GM12873 (cell line): ENCODE results near the gene CLCN4.

Experiments used
- TF ChIP-seq, protein P1 (sequence below): IDR thresholded peaks from 2 replicates; pipeline ENCODE4 v1.5.1; 2012; ENCODE audit warnings: low read depth, mild to moderate bottlenecking, moderate library complexity, low read length, control low read depth; ENCODE audit not compliant: insufficient read depth; ENCODE audit errors: missing control alignments

CLCN4 gene

DNA sequence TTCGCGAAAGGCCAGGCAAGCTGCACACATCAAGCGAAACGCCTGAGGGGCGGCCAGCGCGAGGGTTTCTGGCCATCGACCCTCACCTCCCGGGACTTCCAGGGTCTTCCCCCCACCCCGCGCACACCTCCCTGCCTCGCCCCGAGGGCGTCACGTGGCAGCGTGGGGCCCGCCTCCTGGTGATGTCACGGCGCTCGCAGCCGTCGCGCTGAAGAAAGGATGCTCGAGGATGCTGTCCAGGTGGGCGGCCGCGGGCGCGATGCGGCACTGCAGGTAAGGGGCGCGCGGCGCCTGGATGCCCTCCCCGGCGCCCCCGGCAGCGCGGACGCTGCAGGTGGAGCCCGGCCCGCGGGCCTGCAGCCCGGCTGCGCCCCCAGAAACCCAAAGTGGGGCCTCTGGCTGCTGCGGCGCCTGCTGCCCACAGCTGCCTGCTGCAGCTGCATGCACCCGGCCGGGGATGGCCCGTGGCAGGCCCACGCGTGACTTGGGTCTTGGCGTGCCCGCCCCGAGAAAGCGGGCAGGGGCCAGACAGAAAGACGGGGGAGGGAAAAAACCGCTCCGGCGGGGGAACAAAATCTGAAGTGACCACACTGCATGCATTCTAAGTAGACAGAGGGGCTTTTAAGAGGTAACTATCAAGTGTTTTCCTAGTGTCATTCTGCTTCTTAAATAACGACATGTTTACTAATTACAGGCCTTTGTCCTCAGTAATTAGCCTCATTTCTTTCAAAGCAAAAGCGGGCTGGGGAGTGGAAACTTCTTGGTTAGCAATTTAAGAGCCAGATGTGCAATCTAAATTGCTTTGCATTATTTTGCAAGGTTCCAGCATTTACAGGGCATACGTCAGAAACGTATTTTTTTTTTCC, 1.7 kb downstream of the CLCN4 start:
- TF ChIP-seq, protein P1, sequence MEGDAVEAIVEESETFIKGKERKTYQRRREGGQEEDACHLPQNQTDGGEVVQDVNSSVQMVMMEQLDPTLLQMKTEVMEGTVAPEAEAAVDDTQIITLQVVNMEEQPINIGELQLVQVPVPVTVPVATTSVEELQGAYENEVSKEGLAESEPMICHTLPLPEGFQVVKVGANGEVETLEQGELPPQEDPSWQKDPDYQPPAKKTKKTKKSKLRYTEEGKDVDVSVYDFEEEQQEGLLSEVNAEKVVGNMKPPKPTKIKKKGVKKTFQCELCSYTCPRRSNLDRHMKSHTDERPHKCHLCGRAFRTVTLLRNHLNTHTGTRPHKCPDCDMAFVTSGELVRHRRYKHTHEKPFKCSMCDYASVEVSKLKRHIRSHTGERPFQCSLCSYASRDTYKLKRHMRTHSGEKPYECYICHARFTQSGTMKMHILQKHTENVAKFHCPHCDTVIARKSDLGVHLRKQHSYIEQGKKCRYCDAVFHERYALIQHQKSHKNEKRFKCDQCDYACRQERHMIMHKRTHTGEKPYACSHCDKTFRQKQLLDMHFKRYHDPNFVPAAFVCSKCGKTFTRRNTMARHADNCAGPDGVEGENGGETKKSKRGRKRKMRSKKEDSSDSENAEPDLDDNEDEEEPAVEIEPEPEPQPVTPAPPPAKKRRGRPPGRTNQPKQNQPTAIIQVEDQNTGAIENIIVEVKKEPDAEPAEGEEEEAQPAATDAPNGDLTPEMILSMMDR: no peak

DNA sequence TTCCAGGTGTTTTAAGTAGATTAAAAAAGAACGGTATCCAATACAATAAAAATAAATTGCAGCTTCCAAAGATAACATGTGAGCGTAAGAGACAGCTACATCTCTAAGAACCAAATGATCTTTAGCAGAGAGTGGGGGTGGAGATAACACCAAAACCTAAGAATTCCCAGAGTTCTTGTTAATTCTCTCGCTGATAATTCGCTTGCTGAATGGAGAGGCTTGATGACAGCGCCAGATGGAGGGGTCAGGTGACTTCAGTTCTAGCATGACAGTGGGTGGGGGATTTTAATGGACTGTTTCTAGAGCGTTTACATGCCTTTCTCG, 2.3 kb downstream of the CLCN4 start:
- TF ChIP-seq, protein P1: no peak

DNA sequence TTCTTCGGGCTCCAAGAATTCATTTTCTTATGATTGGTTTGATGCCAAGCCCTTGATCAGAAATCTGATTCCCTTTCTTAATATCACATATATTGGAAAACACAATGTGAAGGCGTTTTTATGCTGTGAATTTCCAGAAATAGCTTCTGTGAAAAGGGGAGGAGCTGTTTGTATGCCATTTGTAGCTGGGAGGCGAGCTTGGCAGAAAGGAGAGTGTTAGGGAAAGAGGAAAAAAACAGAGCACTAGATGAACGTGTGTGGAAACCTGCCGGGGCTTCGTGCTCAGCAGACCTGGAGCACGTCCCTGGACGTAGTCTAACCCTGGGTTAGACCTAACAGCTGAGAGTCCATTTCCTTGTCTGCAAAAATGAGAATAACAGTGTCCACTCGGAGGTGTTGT, 3.4 kb downstream of the CLCN4 start:
- TF ChIP-seq, protein P1: no peak

DNA sequence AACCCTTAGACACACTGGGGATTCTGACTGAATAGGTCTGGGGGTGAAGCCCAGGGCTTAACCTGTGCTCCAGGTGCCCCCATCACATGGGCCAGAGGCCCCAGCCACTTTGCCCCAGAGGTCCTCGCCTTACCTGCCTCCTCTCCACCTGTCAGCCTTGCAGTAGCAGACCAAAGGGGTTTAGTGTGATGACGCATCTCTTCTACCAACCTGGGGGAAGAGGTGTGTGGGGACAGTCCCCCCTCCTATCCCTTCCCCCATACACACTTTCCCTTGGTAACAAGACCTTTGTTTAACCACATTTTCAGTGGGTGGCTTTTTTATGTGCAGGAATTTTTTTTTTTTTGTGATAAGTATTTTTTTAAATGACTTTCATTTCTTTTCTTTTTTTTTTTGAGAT, 6.3 kb downstream of the CLCN4 start:
- TF ChIP-seq, protein P1: no peak

DNA sequence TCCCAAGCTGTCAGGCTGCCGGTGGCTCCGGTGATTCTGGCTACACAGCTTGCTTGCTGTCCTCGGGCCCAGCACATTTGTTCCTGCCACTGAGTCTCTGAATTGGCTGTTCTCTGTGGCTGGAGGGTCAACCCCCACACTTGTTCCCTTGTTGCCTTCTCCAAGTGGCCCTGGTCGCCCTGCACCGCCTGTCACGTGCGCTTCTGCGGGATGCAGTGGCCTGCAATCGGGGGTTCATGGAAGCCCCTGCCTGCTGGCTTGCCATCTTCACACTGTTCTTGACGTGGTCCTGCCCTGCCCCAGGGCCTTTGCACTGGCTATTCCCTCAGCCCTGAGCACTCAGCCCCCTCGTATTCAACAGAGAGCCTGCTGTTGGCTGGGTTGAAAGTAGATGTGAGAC, 8.1 kb downstream of the CLCN4 start:
- TF ChIP-seq, protein P1: no peak

DNA sequence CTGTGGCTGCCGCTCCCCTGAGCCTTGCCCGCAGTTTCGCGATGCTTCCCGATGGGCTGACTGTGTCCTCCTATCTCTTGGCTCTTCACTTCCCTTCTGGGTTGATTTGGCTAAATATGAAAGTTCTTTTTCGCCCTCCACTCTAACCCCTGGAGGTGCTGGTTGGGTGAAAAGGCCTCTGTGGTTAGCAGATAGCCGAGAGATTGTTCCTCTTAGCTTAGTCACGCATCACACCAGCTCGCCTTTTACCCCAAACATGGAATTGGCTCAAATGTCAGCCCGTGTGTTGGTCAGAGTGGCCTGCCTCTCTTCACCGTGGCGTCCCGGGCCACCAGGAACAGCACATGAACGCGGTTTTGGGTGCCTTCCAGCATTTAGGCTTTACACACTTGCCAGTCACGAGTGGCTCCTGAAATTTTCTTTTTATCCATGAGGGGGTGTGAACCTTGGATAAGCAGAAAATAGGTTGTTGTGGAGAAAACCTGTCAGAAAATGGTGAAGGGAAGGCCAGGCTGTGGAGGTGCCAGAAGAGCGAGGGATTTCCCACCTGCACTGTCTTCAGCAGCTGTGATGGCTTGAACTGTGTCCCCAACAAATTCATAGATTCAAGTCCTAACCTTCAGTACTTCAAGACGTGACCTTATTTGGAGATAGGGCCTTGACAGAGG, 8.9 kb downstream of the CLCN4 start:
- TF ChIP-seq, protein P1: no peak

DNA sequence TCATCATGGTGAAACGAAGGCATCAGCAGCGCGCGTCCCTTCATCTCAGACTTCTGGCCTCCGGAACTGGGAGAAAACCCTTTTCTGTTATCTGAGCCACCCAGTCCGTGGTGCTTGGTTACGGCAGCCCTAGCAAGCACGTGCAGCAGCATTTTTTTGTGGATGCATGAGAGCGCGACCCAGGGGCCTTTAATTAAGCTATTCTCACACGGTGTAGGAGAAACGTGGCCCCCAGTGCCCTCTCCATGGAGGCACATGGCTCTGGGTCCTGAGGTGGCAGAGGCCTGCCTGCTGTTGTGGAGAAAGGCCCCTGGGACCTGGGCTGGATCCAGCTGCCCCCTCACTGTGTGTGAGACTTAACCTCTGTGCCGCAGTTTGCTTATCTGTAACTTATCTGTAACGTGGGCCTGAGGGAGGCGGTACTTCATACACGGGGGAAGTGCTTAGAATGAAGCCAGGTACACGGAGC, 9.5 kb downstream of the CLCN4 start:
- TF ChIP-seq, protein P1: no peak
